Fibroblast of skin of left quadriceps (primary cell): ENCODE measurements around the gene TRIOBP.
A peak's percentile ranks its signal among the peaks of the same experiment; 100 is the strongest.
"Not testable (repeated sequence)": the region's sequence is repeated elsewhere in the genome, so short reads cannot be mapped to it uniquely, and the experiment has no call there.

Source experiments
- DNase-seq, 2 experiments: peaks; one replicate each; pipeline ENCODE4 v3.0.0-alpha.2; 2013; ENCODE audit warnings: low read depth in 2 of 2

The TRIOBP gene

DNA sequence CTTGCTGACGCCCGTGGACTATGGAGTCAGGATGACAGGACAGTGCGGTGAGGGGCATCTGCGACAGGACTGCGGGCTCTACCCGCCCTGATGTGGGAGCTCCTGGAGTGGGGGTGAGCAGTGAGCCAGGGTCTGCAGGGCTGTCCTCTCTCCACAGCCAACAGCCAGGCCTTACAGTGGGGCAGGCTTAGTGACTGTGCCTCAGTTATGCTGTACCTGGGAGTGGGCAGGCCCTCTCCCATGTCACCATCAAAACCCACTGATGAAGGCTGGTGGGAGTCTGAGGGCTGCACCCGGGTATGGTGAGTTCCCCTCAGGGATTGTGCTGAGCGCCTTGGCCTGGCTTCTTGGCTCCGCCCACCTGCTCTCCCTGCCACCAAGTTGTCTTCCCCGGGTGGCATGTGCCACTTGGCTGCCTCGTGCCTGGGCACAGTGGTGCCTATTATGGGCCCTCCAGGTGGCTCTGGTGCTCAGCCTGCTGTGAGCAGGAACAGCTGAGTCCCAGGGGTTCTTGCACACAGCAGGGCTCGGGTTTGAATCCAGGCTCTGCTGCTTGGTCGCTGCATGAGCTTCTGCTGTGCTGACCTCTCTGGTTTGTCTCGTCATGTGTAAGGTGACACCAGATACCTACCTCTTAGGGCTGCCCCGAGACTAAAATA is 4.1 kb upstream of the TRIOBP start:
- DNase-seq = no peak

DNA sequence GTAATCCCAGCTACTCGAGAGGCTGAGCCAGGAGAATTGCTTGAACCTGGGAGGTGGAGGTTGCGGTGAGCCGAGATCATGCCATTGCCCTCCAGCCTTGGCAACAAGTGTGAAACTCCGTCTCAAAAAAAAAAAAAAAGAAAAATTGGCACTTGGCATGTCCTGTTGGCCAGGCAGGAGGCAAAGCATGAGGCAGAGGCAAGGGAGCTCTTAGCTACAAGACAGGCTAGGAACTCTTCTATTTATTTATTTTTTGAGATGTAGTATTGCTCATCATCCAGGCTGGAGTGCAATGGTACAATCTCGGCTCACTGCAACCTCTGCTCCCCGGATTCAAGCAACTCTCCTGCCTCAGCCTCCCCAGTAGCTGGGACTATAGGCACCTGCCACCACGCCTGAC is 2.7 kb upstream of the TRIOBP start:
- DNase-seq = not testable (repeated sequence)

DNA sequence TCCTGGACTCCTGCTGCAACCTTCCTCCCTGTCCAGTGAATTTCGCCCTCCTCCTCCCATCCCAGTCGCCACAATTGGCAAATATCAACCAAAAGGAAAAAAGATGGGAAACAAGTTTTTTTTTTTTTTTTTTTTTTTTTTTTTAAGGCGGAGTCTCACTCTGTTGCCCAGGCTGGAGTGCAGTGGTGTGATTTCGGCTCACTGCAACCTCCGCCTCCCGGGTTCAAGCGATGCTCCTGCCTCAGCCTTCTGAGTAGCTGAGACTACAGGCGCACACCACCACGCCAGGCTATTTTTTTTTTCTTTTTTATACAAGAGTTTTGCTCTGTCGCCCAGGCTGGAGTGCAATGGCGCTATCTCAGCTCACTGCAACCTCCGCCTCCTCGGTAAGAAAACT is 590 bp upstream of the TRIOBP start:
- DNase-seq = not testable (repeated sequence)

DNA sequence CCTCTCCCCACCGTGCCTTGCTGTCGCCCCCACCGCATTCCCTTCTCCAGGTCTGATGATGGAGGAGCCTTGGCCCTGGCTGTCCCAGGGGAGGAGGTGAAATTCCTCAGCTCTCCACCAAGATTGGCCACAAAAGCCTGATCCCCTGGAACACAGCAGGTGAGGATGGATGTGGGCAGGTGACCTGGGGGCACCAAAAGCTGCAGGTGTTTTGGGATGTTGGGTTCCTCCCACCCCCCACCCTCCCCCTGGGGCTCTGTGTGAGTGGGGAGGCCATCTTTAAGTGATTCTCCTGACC is 639 bp downstream of the TRIOBP start:
- DNase-seq = no peak

DNA sequence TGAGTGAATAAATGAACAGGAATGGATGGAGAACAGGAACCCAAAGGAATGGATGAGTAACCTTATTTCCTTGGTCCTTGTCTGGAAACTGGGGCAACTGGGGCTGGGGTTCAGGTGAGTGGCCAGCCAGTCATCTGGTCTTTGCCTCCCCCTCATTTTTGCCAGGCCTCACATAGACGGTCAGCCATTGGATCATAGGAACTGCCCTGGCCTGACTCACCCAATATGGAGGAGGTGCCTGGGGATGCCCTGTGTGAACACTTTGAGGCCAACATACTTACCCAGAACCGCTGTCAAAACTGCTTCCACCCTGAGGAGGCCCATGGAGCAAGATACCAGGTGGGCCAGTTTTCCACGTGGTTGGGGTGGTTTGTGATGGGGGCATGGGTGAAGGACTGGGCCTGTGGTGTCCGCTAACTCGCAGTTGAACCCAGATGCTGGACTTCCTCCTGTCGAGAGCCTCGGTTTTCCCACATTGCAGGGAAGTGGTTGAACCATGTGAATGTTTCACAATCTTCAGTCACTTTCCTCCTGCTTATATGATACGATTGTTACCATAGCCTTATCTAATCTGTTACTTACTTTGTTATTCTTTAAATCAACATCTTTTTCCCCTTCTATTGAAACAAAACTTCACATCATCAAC is 4.4 kb downstream of the TRIOBP start:
- no peak for DNase-seq

DNA sequence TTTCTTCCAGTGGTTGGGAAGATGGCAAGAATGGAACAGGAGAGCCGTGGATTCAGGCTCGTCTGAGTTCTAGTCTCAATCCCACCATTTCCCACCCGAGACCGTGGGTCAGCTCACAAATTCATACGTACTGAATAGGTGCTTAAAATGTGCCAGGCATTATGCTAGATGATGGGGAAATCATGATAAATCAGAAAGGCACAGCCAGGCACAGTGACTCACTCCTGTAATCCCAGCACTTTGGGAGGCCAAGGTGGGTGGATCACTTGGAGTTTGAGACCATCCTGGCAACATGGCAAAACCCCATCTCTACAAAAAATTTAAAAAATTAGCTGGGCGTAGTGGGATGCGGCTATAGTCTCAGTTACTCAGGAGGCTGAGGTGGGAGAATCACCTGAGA is 7.1 kb downstream of the TRIOBP start:
- no peak for DNase-seq

DNA sequence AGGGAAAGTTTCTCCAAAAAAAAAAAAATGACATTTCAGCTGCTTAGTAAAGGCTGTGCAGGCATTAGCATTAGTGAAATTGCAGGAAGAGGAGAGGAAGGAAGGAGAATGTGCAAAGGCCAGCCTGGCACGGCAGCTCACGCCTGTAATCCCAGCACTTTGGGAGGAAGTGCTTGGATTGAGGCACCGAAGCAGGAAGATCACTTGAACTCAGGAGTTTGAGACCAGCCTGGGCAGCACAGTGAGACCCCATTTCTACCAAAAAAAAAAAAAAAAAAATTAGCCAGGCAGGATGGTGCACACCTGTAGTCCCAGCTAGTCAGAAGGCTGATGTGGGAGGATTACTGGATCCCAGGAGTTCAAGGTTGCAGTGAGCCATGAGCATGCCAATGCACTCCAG is 7.8 kb downstream of the TRIOBP start:
- DNase-seq = no peak

DNA sequence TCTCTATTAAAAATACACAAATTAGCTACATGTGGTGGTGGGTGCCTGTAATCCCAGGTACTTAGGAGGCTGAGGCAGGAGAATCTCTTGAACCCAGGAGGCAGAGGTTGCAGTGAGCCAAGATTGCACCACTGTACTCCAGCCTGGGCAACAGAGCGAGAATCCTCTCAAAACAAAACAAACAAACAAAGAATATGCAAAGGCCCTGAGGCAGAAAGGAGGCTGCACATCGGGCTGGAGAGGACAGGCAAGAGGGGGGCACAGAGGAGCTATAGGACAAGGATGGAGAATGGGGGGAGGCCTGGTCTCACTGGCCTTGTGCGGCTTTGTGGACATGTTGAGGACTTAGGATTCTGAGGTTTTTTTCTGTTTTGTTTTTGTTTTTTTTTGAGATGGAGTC is 8.4 kb downstream of the TRIOBP start:
- DNase-seq = no peak

DNA sequence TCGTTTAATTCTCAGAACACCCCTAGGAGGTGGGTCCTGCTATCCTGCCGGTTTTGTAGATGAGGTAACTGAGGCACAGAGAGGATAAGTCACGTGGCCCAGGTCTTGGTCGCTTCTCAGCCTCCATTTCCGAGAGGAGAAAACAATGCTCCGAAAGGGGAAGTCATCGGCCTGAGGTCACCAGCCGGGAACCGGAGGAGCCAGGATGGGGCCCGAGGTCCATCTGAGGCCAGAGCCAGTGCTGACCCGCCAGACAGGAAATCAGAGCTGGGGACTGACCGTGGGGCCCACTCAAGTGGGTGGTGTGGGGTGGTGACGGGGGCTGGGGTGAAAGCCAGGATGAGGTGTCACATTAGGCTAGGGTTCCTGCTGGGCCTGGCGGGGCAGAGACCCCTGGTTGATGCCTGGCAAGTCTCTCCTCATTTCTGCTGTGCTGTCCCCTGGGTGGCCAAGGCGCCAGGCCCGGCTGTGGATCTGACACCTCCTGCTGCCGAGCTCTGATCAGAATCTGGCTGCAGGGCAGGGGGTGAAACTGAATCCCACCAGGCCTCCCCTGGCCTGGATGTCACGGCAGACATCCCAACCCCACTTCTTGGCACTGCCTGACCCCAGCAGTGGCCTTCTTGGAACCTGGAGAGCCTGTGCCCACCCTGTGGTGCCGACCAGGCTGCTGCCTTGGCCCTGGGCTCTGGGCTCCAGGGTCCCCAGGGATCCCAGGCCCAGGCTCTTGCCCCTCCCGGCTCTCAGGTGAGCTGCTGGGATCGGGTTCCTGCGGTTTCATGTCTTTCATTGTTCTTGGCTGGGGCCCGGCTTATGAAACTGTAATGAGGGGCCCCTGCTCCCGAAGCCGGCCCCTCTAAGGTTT is 12.0 kb downstream of the TRIOBP start:
- no peak for DNase-seq

DNA sequence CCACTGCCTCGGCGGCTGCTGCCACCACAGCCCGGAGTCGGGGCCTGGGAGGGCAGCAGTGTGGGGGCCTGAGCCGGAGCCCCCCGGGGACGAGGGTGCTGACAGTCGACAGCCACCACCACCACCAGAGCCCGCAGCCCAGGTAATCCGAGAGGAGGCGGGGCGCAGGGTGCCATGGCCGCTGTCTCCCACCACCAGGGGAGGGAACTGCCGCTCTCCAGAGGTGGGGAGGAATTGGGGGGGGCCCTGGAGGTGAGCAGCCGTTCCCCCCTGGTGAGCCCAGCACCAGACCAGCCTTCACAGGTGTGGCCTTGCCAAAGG is 12.6 kb downstream of the TRIOBP start:
- DNase-seq = no peak

DNA sequence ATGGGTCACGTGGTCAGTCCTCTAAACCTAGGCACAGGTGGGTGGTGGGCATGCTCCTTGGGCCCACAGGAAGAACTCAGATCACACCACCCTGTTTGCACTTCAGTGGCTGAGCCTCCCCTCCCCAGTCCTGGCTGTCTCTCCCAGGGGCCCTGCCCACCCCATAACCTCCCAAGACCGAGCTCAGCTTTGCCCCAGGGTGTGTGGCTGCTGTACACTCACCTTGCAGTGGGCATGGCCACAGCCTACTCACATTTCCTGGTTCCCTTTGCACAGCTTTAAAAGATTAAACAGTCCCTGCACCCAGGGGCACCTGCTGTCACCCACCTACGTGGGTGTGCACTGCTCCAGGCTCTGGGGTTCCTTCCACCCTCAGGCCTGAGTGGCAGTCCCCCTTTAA is 13.8 kb downstream of the TRIOBP start:
- DNase-seq = no peak

DNA sequence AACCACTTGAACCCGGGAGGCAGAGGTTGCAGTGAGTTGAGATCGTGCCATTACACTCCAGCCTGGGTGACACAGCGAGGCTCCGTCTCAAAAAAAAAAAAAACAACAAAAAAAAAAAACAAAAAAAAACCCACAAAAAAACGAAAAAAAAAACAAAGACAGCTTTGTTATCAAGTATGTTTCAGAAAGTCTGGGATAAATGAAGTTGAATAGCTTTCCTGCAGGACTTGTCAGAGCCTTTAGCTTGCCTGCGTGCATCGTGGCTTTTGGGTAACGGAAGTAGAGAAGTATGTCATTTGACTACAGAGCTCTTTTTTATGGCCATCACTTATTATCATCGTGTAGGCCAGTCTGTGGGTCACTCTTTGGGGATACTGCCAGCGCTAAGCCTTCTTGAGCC is 14.6 kb downstream of the TRIOBP start:
- no peak for DNase-seq

DNA sequence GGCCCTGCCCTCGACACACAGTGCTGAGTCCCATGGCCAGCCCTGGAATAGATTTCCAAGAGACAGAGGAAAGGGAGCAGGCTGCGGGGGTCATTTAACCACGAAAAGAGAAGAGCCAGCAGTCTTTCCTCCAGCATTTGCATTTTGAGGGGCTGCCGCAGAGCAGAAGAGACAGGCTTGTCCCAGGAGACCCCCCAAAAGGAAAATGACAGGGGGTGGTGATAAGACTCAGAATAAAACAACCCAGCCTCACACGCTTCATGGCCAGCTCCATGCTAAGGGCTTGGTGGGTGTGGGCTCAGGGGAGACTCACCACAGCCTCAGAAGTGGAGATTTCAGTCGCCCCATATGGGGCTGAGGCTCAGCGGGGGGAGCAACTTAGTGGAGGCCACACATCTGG is 16.9 kb downstream of the TRIOBP start:
- no peak for DNase-seq

DNA sequence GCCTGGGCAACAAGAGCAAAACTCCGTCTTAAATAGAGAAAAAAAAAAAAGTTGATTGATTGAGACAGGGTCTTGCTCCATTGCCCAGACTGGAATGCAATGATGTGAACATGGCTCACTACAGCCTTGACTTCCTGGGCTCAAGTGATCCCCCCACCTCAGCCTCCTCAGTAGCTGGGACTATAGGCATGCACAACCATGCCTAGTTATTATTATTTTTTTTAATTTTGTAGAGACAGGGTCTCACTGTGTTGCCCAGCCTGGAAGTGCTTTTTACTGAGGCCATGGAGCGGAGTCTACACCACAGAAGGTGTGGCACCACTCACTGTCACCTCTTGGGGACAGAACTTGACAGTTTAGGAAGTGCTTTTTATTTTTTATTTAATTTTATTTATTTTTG is 17.8 kb downstream of the TRIOBP start:
- DNase-seq = no peak

DNA sequence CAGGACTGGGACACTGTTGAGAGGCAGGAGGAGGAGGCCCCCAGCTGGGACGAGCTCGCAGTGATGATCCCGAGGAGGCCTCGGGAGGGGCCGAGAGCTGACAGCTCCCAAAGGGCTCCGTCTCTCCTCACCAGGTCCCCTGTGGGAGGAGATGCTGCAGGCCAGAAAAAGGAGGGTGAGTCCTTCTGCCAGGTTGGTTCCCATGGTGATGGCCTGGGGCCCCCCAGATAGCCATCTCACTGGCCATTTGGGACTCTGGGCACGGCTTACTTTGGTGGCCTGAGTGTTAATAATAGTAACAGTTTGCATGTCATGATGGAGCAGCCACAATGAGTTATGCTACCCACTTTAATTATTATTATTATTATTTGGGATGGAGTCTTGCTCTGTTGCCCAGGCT is 18.9 kb downstream of the TRIOBP start:
- DNase-seq = no peak

DNA sequence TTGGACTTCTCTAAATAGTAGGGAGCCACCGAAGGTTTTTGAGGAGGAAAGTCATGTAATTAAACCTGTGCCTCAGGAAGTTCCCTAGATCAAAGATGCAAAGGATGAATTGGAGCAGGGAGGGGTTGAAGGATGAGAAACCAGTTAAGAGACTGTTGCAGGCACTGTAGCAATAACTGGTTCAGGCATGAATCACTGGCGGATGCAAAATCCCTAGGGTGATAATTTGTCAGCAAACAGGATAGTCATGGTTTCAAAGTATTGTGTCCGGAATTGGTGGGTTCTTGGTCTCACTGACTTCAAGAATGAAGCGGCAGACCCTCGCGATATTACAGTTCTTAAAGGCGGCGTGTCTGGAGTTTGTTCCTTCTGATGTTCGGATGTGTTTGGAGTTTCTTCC is 19.9 kb downstream of the TRIOBP start:
- DNase-seq = peak; percentile 9 to 14

DNA sequence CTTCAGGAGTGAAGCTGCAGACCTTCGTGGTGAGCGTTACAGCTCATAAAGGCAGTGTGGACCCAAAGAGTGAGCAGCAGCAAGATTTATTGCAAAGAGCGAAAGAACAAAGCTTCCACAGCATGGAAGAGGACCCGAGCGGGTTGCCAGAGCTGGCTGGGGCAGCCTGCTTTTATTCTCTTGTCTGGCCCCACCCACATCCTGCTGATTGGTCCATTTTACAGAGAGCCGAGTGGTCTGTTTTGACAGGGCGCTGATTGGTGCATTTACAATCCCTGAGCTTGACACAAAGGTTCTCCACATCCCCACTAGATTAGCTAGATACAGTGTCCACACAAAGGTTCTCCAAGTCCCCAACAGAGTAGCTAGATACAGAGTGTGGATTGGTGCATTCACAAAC is 20.4 kb downstream of the TRIOBP start:
- not testable (repeated sequence) for DNase-seq

DNA sequence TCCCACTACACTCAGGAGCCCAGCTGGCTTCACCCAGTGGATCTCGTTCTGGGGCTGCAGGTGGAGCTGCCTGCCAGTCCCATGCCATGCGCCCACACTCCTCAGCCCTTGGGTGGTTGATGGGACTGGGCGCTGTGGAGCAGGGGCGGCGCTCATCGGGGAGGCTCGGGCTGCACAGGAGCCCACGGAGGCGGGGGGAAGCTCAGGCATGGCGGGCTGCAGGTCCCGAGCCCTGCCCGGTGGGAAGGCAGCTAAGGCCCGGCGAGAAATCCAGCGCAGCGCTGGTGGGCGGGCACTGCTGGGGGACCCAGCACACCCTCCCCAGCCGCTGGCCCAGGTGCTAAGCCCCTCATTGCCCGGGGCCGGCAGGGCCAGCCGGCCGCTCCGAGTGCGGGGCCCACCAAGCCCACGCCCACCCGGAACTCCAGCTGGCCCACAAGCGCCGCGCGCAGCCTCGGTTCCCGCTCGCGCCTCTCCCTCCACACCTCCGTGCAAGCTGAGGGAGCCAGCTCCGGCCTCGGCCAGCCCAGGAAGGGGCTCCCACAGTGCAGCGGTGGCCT is 21.0 kb downstream of the TRIOBP start:
- DNase-seq = not testable (repeated sequence)

DNA sequence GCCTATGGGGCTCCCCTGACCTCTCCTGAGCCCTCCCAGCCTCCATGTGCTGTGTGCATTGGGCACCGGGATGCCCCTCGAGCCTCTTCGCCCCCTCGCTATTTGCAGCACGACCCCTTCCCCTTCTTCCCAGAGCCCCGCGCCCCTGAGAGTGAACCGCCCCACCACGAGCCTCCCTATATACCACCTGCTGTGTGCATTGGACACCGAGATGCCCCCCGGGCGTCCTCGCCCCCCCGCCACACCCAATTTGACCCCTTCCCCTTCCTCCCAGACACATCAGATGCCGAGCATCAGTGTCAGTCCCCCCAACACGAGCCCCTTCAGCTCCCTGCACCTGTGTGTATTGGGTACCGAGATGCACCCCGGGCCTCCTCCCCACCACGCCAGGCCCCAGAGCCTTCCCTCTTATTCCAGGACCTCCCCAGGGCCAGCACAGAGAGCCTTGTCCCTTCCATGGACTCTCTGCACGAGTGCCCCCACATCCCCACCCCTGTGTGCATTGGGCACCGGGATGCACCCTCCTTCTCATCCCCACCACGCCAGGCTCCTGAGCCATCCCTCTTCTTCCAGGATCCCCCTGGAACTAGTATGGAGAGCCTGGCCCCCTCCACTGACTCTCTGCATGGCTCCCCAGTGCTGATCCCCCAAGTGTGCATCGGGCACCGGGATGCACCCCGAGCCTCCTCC is 28.8 kb downstream of the TRIOBP start:
- no peak for DNase-seq

DNA sequence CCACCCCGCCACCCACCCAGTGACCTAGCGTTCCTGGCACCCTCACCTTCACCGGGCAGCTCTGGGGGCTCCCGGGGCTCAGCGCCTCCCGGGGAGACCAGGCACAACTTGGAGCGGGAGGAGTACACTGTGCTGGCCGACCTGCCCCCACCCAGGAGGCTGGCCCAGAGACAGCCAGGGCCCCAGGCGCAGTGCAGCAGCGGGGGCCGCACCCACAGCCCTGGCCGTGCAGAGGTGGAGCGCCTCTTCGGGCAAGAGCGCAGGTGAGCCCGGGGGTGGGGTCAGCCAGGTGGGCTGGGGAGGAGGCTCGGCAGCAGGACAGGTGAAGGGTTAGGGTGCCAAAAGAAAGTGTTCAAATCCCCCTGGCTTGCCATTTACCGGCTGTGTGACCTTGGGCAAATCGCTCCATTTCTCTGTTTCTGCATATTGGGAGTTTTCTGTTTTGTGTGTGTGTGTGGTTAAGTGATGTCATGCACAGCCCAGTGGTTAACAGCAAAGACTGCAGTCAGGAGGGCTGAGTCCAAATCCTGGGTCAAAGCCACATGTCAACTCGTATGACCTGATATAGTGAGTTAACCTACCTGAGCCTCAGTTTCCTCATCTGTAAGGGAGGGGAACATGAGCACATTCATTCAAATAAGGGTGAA is 29.5 kb downstream of the TRIOBP start:
- DNase-seq = no peak

DNA sequence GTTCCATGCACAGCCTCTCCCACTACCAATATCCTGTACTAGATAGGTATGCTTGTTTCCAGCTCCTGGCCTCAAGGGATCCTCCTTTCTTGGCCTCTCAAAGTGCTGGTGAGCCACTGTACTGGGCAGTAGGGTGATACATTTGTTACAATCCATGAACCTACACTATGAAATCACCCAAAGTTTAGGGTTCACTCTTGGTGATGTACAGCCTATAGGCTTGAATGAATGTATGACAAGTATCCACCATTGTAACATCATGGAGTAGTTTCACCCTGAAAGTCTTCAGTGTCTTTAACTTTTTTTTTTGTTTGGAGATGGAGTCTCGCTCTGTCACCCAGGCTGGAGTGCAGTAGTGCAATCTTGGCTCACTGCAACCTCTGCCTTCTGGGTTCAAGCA is 31.8 kb downstream of the TRIOBP start:
- DNase-seq = no peak
